IMR-90 (cell line): Measurements from ENCODE around the gene OR8D4. TPM values are rescaled to one million over a fixed set of nuclear protein-coding genes. Genes with fewer than 3 reads are reported as not detected.

Experiments used
- ATAC-seq: fragments of 200-7000 bp; cut with Tn5 transposase; 2 replicates; pipeline ENCODE4 v1.9.1; 2020; ENCODE audit warnings: low read depth, mild to moderate bottlenecking, moderate library complexity
- BruUV-seq: library from RNA; stranded (reverse); fragments of 400-500 nt; replicated peaks from 2 replicates; lab custom pipeline; 2021; lab: Mats Ljungman, UMichigan
- CTCF ChIA-PET: fragments of 300-600 bp; formaldehyde crosslinking; extraction: SDS; loops from one replicate; lab custom pipeline; 2021; ENCODE audit warnings: antibody characterized with exemption; lab: Yijun Ruan, JAX
- POLR2A ChIA-PET: fragments of 300-600 bp; sonication (Branson Sonifier 250); formaldehyde crosslinking; loops from one replicate; lab custom pipeline; 2022; ENCODE audit warnings: antibody characterized with exemption; ENCODE audit not compliant: unreplicated experiment; lab: Charles Lee
- DNase-seq: peaks from one replicate; pipeline ENCODE4 v3.0.0; 2013
- H2AFZ ChIP-seq: replicated peaks from 2 replicates; pipeline ENCODE3; 2013; ENCODE audit warnings: low read length, mild to moderate bottlenecking; ENCODE audit not compliant: poor library complexity
- H2AK5ac ChIP-seq: 2 replicates; pipeline ENCODE4 v1.6.1; 2013; ENCODE audit warnings: low read depth, low read length, inconsistent platforms
- H2AK9ac ChIP-seq: replicated peaks from 2 replicates; pipeline ENCODE3; 2013; ENCODE audit warnings: mild to moderate bottlenecking, low read depth, low read length, moderate library complexity; ENCODE audit not compliant: poor library complexity
- H2BK120ac ChIP-seq: 2 replicates; pipeline ENCODE4 v1.6.1; 2013; ENCODE audit warnings: low read depth, low read length, inconsistent platforms
- H2BK15ac ChIP-seq: 3 replicates; pipeline ENCODE4 v1.6.1; 2013; ENCODE audit warnings: low read depth, low read length, inconsistent platforms
- H2BK20ac ChIP-seq: 2 replicates; pipeline ENCODE4 v1.6.1; 2013; ENCODE audit warnings: low read depth, mild to moderate bottlenecking, inconsistent platforms, low read length, moderate library complexity
- H2BK5ac ChIP-seq: 2 replicates; pipeline ENCODE4 v1.6.1; 2013; ENCODE audit warnings: mild to moderate bottlenecking, low read depth, low read length, inconsistent platforms; ENCODE audit not compliant: poor library complexity, severe bottlenecking
- H3K14ac ChIP-seq: replicated peaks from 2 replicates; pipeline ENCODE4 v1.6.1; 2013; ENCODE audit warnings: low read depth, low read length, inconsistent platforms
- H3K18ac ChIP-seq: 2 replicates; pipeline ENCODE4 v1.6.1; 2013; ENCODE audit warnings: low read depth, low read length, control low read depth
- H3K23ac ChIP-seq: 2 replicates; pipeline ENCODE4 v1.6.1; 2013; ENCODE audit warnings: low read depth, low read length, inconsistent platforms
- H3K27ac ChIP-seq: 2 replicates; pipeline ENCODE4 v1.5.1; 2013; ENCODE audit warnings: mild to moderate bottlenecking, control low read depth, low read length; ENCODE audit not compliant: insufficient read depth
- H3K27me3 ChIP-seq: 2 replicates; pipeline ENCODE4 v1.6.1; 2013; ENCODE audit warnings: low read length; ENCODE audit not compliant: control insufficient read depth, insufficient read depth
- H3K36me3 ChIP-seq: 2 replicates; pipeline ENCODE4 v1.6.1; 2013; ENCODE audit warnings: low read length, mixed read lengths; ENCODE audit not compliant: control insufficient read depth, insufficient read depth
- H3K4ac ChIP-seq: 2 replicates; pipeline ENCODE4 v1.6.1; 2013; ENCODE audit warnings: low read depth, low read length, inconsistent platforms
- H3K4me1 ChIP-seq: 2 replicates; pipeline ENCODE4 v1.6.1; 2013; ENCODE audit warnings: low read length, mixed read lengths; ENCODE audit not compliant: control insufficient read depth, insufficient read depth
- H3K4me2 ChIP-seq: 2 replicates; pipeline ENCODE4 v1.6.1; 2013; ENCODE audit warnings: low read depth, mild to moderate bottlenecking, control low read depth, low read length, moderate library complexity
- H3K4me3 ChIP-seq: 2 replicates; pipeline ENCODE4 v1.5.1; 2013; ENCODE audit warnings: low read depth, mild to moderate bottlenecking, control low read depth, low read length, moderate library complexity; ENCODE audit not compliant: insufficient read depth
- H3K56ac ChIP-seq: 2 replicates; pipeline ENCODE4 v1.6.1; 2013; ENCODE audit warnings: low read length, inconsistent platforms; ENCODE audit not compliant: insufficient read depth; ENCODE audit errors: extremely low read depth
- H3K79me1 ChIP-seq, 2 experiments: 2 replicates each; pipeline ENCODE4 v1.6.1; 2013; ENCODE audit warnings: low read length in 2 of 2, inconsistent platforms in 1 of 2, low read depth in 1 of 2
- H3K9ac ChIP-seq: 2 replicates; pipeline ENCODE4 v1.6.1; 2013; ENCODE audit warnings: low read depth, low read length, control low read depth
- H3K9me1 ChIP-seq: 2 replicates; pipeline ENCODE4 v1.6.1; 2013; ENCODE audit warnings: low read length, inconsistent platforms; ENCODE audit not compliant: insufficient read depth
- H3K9me3 ChIP-seq: 2 replicates; pipeline ENCODE4 v1.6.1; 2013; ENCODE audit warnings: low read length; ENCODE audit not compliant: control insufficient read depth, insufficient read depth
- H4K20me1 ChIP-seq: 2 replicates; pipeline ENCODE4 v1.6.1; 2013; ENCODE audit warnings: low read length, inconsistent platforms; ENCODE audit not compliant: insufficient read depth
- H4K5ac ChIP-seq: 2 replicates; pipeline ENCODE4 v1.6.1; 2013; ENCODE audit warnings: mild to moderate bottlenecking, low read depth, low read length, control low read depth
- H4K8ac ChIP-seq, 2 experiments: 2 replicates each; pipeline ENCODE4 v1.6.1; 2013; ENCODE audit warnings: low read depth in 2 of 2, low read length in 2 of 2, control low read depth in 1 of 2, inconsistent platforms in 1 of 2
- H4K91ac ChIP-seq: 2 replicates; pipeline ENCODE4 v1.6.1; 2013; ENCODE audit warnings: low read depth, low read length, inconsistent platforms; ENCODE audit not compliant: insufficient read depth
- MXI1 ChIP-seq: IDR thresholded peaks from 2 replicates; pipeline ENCODE4 v1.6.1; 2012; ENCODE audit warnings: low read depth, mild to moderate bottlenecking, low read length, moderate library complexity, borderline replicate concordance
- WGBS, 2 experiments: methylation state at CpG; one replicate each; pipeline versions ENCODE4 v1.1.5 to v1.1.7; 2013; ENCODE audit warnings: missing lambda C conversion rate in 2 of 2; ENCODE audit not compliant: insufficient read length in 1 of 2; ENCODE audit errors: extremely low coverage in 2 of 2; 5-methylcytosine and 5-hydroxymethylcytosine counted together
- dilution Hi-C: fragments of 300-500 bp; cut with HindIII; formaldehyde crosslinking; loops from one replicate; pipeline ENCODE4 v1.14.3; 2018; ENCODE audit warnings: low sequenced_read_pairs; ENCODE audit not compliant: unreplicated experiment
- in situ Hi-C: fragments of 300-500 bp; cut with MboI; formaldehyde crosslinking; loops from 3 replicates; pipeline ENCODE4 v1.14.3; 2019; ENCODE audit warnings: low sequenced_read_pairs, inconsistent platforms, mixed read lengths
- intact Hi-C: fragments of 100-400 bp; cut with micrococcal nuclease; formaldehyde crosslinking; loops from 2 replicates; pipeline ENCODE4 v1.10.0; 2022
- polyA plus RNA-seq, 3 experiments: library from polyadenylated mRNA; depleted of rRNA; stranded (reverse); fragments of >200 nt; gene quantifications; 2 replicates each; pipeline ENCODE4 v1.2.3, GENCODE V29; 2012; ENCODE audit warnings: low replicate concordance in 1 of 3
- total RNA-seq: library from RNA; depleted of rRNA; stranded (reverse); fragments of >200 nt; gene quantifications from 2 replicates; pipeline ENCODE4 v1.2.3, GENCODE V29; 2012

OR8D4 gene
- total and polyA plus RNA-seq, 2 of the 4 experiments (the other 2 are of a cell fraction), result not detected

DNA sequence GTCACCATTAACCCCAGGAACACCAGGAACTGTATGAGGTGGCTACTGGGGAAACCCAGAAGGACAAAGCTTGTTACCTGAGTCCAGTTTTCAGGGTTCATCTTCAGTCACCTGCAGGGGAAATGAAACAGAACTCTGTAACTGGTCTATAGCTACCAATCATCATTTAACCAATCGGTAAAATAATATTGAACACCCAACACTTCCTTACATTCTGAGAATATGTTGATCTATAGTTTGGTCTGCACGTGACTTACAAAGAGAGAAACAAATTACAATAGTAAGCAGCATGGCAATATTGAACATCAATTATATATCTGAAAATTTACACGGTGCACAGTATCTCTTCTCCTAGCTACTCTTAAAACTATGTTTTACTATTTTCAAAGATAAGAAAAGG is 41.8 kb downstream of the OR8D4 start, which contains the start of gene OR6T1:
OR6T1 (minus strand) TSS at position 101 of the 400 bp plus-strand sequence; CDS start at position 101, 0 bp downstream.
- in situ Hi-C loops (no loop called here), dilution Hi-C loops (no loop called here), intact Hi-C loops (no loop called here)
- Histone ChIP-seq H4K5ac (no peak within 1 kb of the TSS), H3K36me3 (no peaks in the 10 kb centered on the region), H4K91ac (no peak within 1 kb of the TSS), H2AK5ac (no peak within 1 kb of the TSS), H3K9me3 (peaks cover 17% of the 10 kb centered on the region), H3K23ac (no peak within 1 kb of the TSS), H2BK20ac (no peak within 1 kb of the TSS), H2AFZ (peak within 1 kb of the TSS; percentile 48), H3K9ac (no peak within 1 kb of the TSS), H3K18ac (no peak within 1 kb of the TSS), H4K8ac (no peak within 1 kb of the TSS), H3K27me3 (no peaks in the 10 kb centered on the region), H4K20me1 (no peaks in the 10 kb centered on the region), H3K56ac (no peak within 1 kb of the TSS), H3K4me3 (no peak within 1 kb of the TSS), H3K4me1 (no peaks in the 10 kb centered on the region), H3K27ac (no peak within 1 kb of the TSS), H3K4ac (no peak within 1 kb of the TSS), H2BK5ac (no peak within 1 kb of the TSS), H3K9me1 (no peaks in the 10 kb centered on the region), H3K4me2 (no peak within 1 kb of the TSS), H2BK15ac (no peak within 1 kb of the TSS), H3K79me1 (no peaks in the 10 kb centered on the region), H2AK9ac (no peak within 1 kb of the TSS), H3K14ac (no peak within 1 kb of the TSS), H2BK120ac (no peak within 1 kb of the TSS)
- ChIA-PET POLR2A (no interaction called here), CTCF (no interaction called here)
- BruUV-seq, result no TSS peak
- no CpG with 5 or more reads among the region's 3 CpGs for WGBS, 2 experiments
- DNase-seq (no peak), ATAC-seq (no peak)
- no peak for TF ChIP-seq MXI1
